Astrocyte (in vitro differentiated cells and primary cell): ENCODE data around the gene CROCC. TPM values are rescaled to one million over a fixed set of nuclear protein-coding genes. Genes with fewer than 3 reads are reported as not detected.

ENCODE experiments used
- DNase-seq: peaks from one replicate; pipeline ENCODE4 v3.0.0-alpha.2; 2010; ENCODE audit warnings: low read depth
- FAIRE-seq: peaks from 2 replicates; lab custom pipeline; 2011; peaks lifted over from hg19 to GRCh38; lab: Jason Lieb, UNC
- H2AFZ ChIP-seq: 2 replicates; pipeline ENCODE4 v1.6.0; 2012; ENCODE audit warnings: low read depth, low read length, inconsistent platforms
- H3K27ac ChIP-seq: 2 replicates; pipeline ENCODE4 v1.5.1; 2011; ENCODE audit warnings: low read depth, low read length, inconsistent platforms
- H3K27me3 ChIP-seq: 2 replicates; pipeline ENCODE4 v1.6.0; 2011; ENCODE audit warnings: low read length, inconsistent platforms; ENCODE audit not compliant: insufficient read depth
- H3K36me3 ChIP-seq: 2 replicates; pipeline ENCODE4 v1.5.1; 2011; ENCODE audit warnings: low read length, inconsistent platforms; ENCODE audit not compliant: insufficient read depth
- H3K4me1 ChIP-seq: 2 replicates; pipeline ENCODE4 v1.5.1; 2011; ENCODE audit warnings: low read length, inconsistent platforms; ENCODE audit not compliant: insufficient read depth
- H3K4me2 ChIP-seq: 2 replicates; pipeline ENCODE4 v1.6.0; 2012; ENCODE audit warnings: low read length, inconsistent platforms
- H3K4me3 ChIP-seq: 2 replicates; pipeline ENCODE4 v1.5.1; 2011; ENCODE audit warnings: low read depth, mild to moderate bottlenecking, low read length, inconsistent platforms; ENCODE audit not compliant: insufficient read depth
- H3K79me2 ChIP-seq: 2 replicates; pipeline ENCODE4 v1.6.0; 2012; ENCODE audit warnings: mild to moderate bottlenecking, low read length, inconsistent platforms; ENCODE audit not compliant: insufficient read depth
- H3K9ac ChIP-seq: 2 replicates; pipeline ENCODE4 v1.6.0; 2012; ENCODE audit warnings: mild to moderate bottlenecking, low read length, inconsistent platforms
- H3K9me3 ChIP-seq: 2 replicates; pipeline ENCODE4 v1.5.1; 2012; ENCODE audit warnings: low read depth, mild to moderate bottlenecking, low read length, inconsistent platforms; ENCODE audit not compliant: insufficient read depth
- H4K20me1 ChIP-seq: 2 replicates; pipeline ENCODE4 v1.6.0; 2012; ENCODE audit warnings: low read length, inconsistent platforms; ENCODE audit not compliant: insufficient read depth
- H3K27ac Mint-ChIP-seq: one replicate; pipeline ENCODE4 v1.8.0; 2021; ENCODE audit warnings: mild to moderate bottlenecking, mixed read lengths; ENCODE audit not compliant: unreplicated experiment
- H3K27me3 Mint-ChIP-seq: one replicate; pipeline ENCODE4 v1.8.0; 2021; ENCODE audit warnings: low read depth, mixed read lengths; ENCODE audit not compliant: unreplicated experiment
- H3K36me3 Mint-ChIP-seq: one replicate; pipeline ENCODE4 v1.8.0; 2021; ENCODE audit warnings: low read depth, mixed read lengths; ENCODE audit not compliant: unreplicated experiment
- H3K4me1 Mint-ChIP-seq: one replicate; pipeline ENCODE4 v1.8.0; 2021; ENCODE audit warnings: low read depth, mixed read lengths; ENCODE audit not compliant: unreplicated experiment
- H3K4me3 Mint-ChIP-seq: one replicate; pipeline ENCODE4 v1.8.0; 2021; ENCODE audit warnings: mild to moderate bottlenecking, moderate library complexity, mixed read lengths; ENCODE audit not compliant: unreplicated experiment
- H3K9me3 Mint-ChIP-seq: one replicate; pipeline ENCODE4 v1.8.0; 2021; ENCODE audit warnings: mild to moderate bottlenecking, mixed read lengths; ENCODE audit not compliant: unreplicated experiment
- CTCF ChIP-seq: IDR thresholded peaks from 2 replicates; pipeline ENCODE4 v1.5.1; 2011; ENCODE audit warnings: low read depth, mild to moderate bottlenecking, inconsistent platforms, low read length, moderate library complexity; ENCODE audit not compliant: insufficient read depth
- EZH2 ChIP-seq: IDR thresholded peaks from 2 replicates; pipeline ENCODE4 v1.6.1; 2012; ENCODE audit warnings: mild to moderate bottlenecking, low read length, inconsistent platforms; ENCODE audit not compliant: insufficient read depth
- total RNA-seq: library from RNA; stranded (reverse); gene quantifications from 2 replicates; pipeline ENCODE4 v1.2.1, GENCODE V29; 2021

Gene CROCC
- total RNA-seq, 1 donor from 2014 or later = 12.1 TPM

DNA sequence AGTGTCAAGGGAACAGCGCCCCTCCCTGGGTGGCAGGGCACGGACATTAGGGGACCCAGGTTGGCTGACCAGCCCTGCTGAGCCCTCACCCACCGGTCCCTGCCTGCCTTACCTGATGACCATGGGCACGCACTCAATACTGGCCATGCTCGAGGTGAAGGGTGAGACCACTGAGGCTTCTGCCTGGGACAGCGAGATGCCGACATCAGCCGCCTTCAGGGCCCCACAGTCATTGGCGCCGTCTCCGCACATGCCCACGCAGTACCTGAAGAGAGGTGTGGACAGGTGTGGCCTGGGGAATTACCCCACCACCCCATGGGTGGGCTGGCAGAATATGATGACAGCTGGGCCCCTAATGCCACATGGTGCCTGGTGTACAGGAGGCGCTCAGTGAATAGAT, 66.5 kb downstream of the CROCC start:
- Histone ChIP-seq H3K27ac (no peak overlapping the region), H3K27me3 (no peaks in the 10 kb centered on the region), H2AFZ (no peak overlapping the region), H3K79me2 (no peaks in the 10 kb centered on the region), H3K4me1 (peaks cover 11% of the 10 kb centered on the region), H4K20me1 (no peaks in the 10 kb centered on the region), H3K9me3 (no peaks in the 10 kb centered on the region), H3K9ac (no peak overlapping the region), H3K4me3 (no peak overlapping the region), H3K36me3 (no peaks in the 10 kb centered on the region), H3K4me2 (no peak overlapping the region)
- Mint-ChIP-seq H3K9me3 (peaks cover 1% of the 10 kb centered on the region), H3K36me3 (peaks cover 4% of the 10 kb centered on the region), H3K27ac (no peak overlapping the region), H3K4me3 (no peak overlapping the region), H3K4me1 (peaks cover 9% of the 10 kb centered on the region), H3K27me3 (no peaks in the 10 kb centered on the region)
- TF ChIP-seq CTCF (no peak), EZH2 (no peak)
- no peak for FAIRE-seq
- no peak for DNase-seq

GRCh38 chr1:16989676-16990391, 68.1 kb downstream of the CROCC start:
- FAIRE-seq = no peak
- no peak for DNase-seq
- no peak overlapping the region for H3K4me3 Mint-ChIP-seq

More at GRCh38 chr1:16989676-16990391, 68.1 kb downstream of the CROCC start:
- Histone ChIP-seq H3K9ac (no peak overlapping the region), H3K27ac (no peak overlapping the region), H3K27me3 (no peaks in the 10 kb centered on the region), H3K9me3 (no peaks in the 10 kb centered on the region), H3K4me2 (no peak overlapping the region), H3K4me1 (peaks cover 4% of the 10 kb centered on the region), H4K20me1 (no peaks in the 10 kb centered on the region), H3K36me3 (no peaks in the 10 kb centered on the region), H3K79me2 (no peaks in the 10 kb centered on the region), H3K4me3 (no peak overlapping the region), H2AFZ (no peak overlapping the region)
- H3K4me1 Mint-ChIP-seq = peaks cover under 1% of the 10 kb centered on the region
- peaks cover 5% of the 10 kb centered on the region for H3K36me3 Mint-ChIP-seq
- H3K27ac Mint-ChIP-seq = no peak overlapping the region
- H3K9me3 Mint-ChIP-seq = peaks cover 1% of the 10 kb centered on the region
- TF ChIP-seq EZH2 (no peak), CTCF (no peak)
- H3K27me3 Mint-ChIP-seq = no peaks in the 10 kb centered on the region
